ENCODE measurements around the gene KIF24.

GRCh38 chr9:34362614-34363214 is 33.6 kb upstream of the KIF24 start:
- TF ChIP-seq CTCF (IDR thresholded peaks at IDR 0.05) (no peak), POLR2A (IDR thresholded peaks at IDR 0.05) (no peak)

All from transverse colon (tissue), 3 donors.